Measurements from ENCODE around the gene HCRTR1.

DNA sequence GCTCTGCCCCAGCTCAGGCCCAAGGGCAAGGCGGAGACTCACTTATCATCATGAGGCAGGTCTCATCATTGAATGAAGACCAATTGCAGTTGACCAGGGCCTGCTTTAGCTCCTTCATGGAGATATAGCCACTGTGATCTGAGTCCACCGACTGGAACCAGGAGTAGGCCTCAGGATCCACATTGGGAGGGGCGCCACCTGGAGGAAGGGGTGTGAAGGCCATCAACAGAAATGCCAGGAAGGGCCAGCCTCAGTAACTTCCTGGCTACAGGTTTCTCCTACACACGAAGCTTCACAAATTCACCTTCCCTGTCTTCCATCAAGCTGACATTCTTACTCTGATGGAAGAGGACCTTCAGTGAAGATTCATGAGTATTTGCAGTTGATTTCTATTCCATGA is 15.6 kb downstream of the HCRTR1 start:
- TF ChIP-seq POLR2A (IDR thresholded peaks at IDR 0.05; ENCODE audit: low read length) (no peak), GATA1 (IDR thresholded peaks at IDR 0.05; ENCODE audit: low read depth, low read length) (no peak)

All from erythroblast (primary cell).